Measurements from ENCODE around the gene TSPAN14. TPM values are rescaled to one million over a fixed set of nuclear protein-coding genes. Genes with fewer than 3 reads are reported as not detected.

The TSPAN14 gene
- total and polyA plus RNA-seq, 2 experiments from 2014 or later, result 17.9 to 40.7 TPM

GRCh38 chr10:80506189-80506575 is 52.1 kb downstream of the TSPAN14 start (continued):
- TF ChIP-seq REST (IDR thresholded peaks at IDR 0.05; ENCODE audit: unreplicated experiment) (no peak), EZH2 (IDR thresholded peaks at IDR 0.05; ENCODE audit: low read depth, unreplicated experiment) (no peak)

- H4K20me1 ChIP-seq (replicated peaks; ENCODE audit: insufficient read depth), result peaks cover 13% of the 10 kb centered on the region
- Mint-ChIP-seq H3K27me3 (ENCODE audit: insufficient read depth, low read depth, poor library complexity) (peaks cover 5% of the 10 kb centered on the region), H3K4me1 (peaks cover 32% of the 10 kb centered on the region), H3K4me3 (no peak overlapping the region), H3K27ac (no peak overlapping the region), H3K9me3 (no peaks in the 10 kb centered on the region), H3K36me3 (ENCODE audit: low read depth) (peaks cover 35% of the 10 kb centered on the region)
- H3K27ac ChIP-seq (ENCODE audit: low read depth), result no peak overlapping the region
- H3K4me3 ChIP-seq, result no peak overlapping the region
- no peaks in the 10 kb centered on the region for H3K9me2 ChIP-seq (ENCODE audit: insufficient read depth)
- H3F3A ChIP-seq (replicated peaks; ENCODE audit: low read depth), result no peaks in the 10 kb centered on the region
- no peak overlapping the region for H2AFZ ChIP-seq
- peaks cover 26% of the 10 kb centered on the region; the same call in 1 of the 2 replicates for H3K79me2 ChIP-seq (replicated peaks; ENCODE audit: insufficient read depth)
- DNase-seq (ENCODE audit: low spot score) (no peak), ATAC-seq (no peak)
- no peaks in the 10 kb centered on the region for H3K27me3 ChIP-seq (ENCODE audit: insufficient read depth)
- H3K4me2 ChIP-seq, result no peak overlapping the region
- no peaks in the 10 kb centered on the region for H3K36me3 ChIP-seq (ENCODE audit: insufficient read depth)
- peaks cover 6% of the 10 kb centered on the region; the same call in 1 of the 2 replicates for H3K4me1 ChIP-seq (ENCODE audit: insufficient read depth)
- TF ChIP-seq ZNF462 (CRISPR knock-in tag; IDR thresholded peaks at IDR 0.05) (no peak), ZNF331 (CRISPR knock-in tag; IDR thresholded peaks at IDR 0.05; ENCODE audit: low read depth) (no peak), REST (IDR thresholded peaks at IDR 0.05; ENCODE audit: unreplicated experiment) (no peak), EZH2phosphoT487 (IDR thresholded peaks at IDR 0.05; ENCODE audit: unreplicated experiment) (no peak), JUNB (IDR thresholded peaks at IDR 0.05; ENCODE audit: unreplicated experiment) (no peak), NANOG (IDR thresholded peaks at IDR 0.05; ENCODE audit: borderline replicate concordance) (no peak), ZNF114 (CRISPR knock-in tag; IDR thresholded peaks at IDR 0.05) (no peak), CTCF (conservative IDR thresholded peaks at IDR 0.05; ENCODE audit: low read depth in 2 of 2) (no peak)
Observed at GRCh38 chr10:80506836-80507487, 52.9 kb downstream of the TSPAN14 start.

Data from GM23338 (cell line).